Measurements from ENCODE around the gene SERF2.
"Not testable (repeated sequence)": the region's sequence is repeated elsewhere in the genome, so short reads cannot be mapped to it uniquely, and the experiment has no call there.

The SERF2 gene

DNA sequence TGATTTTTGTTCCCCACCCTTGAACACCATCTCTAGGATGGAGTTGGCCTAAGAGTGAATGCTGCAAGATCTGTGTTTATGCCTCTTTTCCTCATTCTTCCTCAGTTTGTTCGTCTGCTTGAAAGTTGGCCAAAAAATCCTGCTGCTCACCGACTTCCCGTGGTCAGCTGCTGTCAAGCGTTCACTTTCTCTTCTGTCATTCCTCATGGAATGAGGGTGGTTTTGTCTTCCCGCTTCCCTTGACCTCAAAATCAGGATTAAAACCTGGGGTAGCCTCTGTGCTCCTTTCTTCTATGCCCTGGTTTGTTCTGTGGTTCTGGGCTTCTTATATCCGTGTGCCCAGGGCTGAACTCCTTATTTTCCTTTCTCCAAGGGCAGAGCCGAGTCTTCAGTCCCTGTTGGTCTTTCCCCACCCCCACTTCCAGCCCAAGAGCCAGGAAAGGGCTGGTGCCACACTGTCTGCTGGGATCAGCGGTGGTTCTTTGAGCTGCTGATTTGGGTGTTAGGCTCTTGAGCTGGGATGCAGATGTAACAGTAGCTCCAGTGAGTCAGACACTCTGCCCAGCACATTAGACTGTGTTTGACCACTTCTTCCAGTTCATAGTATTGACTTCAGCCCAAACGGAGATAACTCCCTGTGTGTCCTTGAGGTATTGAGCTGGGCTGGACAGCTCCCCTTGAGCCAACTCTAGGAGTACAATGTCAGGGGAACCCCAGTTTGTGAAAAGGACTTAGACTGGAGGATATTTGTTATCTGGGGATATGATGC lies 2.3 kb downstream of the SERF2 start:
- DNase-seq: no peak

DNA sequence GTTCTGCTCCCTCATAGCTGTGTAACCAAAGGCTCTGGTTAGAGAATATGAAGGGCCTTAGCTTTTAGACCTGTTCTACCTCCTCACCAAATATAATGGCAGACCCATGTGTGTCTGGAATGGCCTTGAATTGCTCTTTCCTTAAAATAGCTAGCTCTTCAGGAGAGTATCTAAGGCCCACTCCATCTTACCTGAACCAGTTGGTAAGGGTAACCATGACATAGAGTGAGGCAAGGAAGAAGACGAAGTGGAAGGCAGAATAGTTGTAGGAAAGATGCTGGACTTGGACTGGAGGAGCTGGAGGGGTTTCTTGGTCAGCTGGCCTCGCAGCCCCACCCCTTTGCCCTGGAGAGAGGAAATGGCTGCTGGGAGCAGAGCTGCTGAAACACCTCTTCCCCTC lies 3.1 kb downstream of the SERF2 start:
- no peak for DNase-seq

DNA sequence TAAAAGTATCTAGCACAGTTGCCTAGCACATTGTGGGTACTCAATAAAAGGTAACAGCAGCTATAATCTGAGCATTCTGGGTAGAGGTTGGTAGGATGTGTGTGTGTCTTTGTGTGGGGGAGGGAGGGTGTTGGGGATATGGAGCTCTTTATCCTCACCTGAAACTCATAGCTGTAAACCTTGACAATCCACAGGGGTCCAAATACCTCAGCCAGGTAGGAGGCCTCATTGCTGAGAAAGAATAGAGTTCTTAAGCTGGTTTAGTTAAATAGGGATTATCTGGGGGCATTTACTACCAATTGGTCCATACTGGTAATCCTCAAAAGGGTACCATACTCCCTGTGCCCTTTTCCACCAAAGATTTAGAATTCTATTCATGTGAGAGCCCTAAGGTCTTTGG lies 3.9 kb downstream of the SERF2 start:
- DNase-seq: peak; percentile 21

DNA sequence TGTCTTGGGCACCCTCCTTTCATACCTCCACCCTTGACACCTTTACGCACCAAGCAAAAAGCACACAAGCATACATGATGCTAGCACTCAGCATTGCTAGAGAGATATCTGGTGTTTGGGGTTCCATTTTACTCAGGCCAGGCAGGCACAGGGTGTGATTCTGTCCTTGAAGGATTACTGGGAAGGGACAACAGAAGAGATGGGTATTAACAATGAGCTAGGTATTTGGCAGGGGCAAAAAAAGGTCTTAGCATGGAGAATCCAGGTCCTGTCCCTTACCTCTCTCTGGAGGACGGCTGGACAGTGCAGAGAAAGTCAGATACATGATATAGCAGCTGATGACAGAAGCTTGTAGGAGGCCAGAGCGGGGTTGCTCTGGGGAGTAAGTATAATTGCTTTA lies 4.4 kb downstream of the SERF2 start:
- DNase-seq: peak; percentile 25

DNA sequence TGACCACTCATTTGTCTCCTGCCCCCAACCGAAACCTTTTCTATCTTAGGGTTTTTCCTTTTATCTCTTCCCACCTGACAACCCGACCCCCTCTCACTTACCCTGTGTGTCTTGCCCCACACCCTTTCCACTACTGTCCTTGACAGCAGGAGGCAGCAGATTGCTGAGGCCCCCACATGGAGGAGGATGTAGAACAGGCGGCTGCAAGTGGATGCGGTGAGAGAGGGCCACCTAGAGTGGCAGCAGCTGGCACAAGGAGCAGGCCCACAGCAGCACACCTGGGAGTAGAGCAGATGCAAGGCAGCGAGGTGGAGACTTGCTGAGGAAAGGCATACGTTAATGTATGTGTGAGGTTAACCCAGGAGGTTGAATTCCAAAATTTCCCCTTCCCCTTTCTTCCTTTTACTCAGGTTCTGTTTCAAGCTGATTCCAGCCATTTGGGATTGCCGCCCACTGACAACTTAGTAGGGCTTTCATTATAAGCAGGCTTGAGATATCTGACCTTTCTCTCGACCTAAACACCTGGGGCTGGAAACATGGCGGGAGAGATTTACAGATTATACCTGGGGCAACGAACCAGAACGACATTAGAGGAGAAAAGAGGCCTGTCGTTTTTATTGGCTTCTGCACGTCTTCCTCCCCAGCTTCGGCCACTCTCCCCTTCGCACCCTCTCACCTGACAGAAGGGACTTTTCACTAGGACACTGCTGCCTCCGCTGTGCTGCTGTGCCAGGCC lies 7.3 kb downstream of the SERF2 start:
- DNase-seq: peak; percentile 97

DNA sequence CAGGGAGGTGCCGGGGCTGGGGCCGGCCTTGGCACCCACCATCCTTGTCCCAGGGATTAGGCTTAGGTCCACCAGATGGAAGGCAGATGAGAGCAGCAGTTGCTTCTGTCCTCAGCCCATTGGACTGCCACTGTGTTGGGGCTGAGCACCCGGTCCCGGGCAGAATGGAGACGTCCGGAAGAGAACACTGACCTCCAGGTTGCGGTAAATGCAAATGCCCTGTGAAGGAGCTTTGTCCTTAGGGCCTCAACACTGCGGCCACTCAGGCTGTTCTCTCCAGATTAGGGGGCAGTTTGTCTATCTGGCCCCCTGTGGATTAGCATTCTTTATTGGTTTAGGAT lies 7.8 kb downstream of the SERF2 start, which contains the start of gene SERINC4:
SERINC4 (minus strand) TSS at position 276 of the 341 bp plus-strand sequence; CDS start at position 42, 234 bp downstream.
- DNase-seq: peak; percentile 65

DNA sequence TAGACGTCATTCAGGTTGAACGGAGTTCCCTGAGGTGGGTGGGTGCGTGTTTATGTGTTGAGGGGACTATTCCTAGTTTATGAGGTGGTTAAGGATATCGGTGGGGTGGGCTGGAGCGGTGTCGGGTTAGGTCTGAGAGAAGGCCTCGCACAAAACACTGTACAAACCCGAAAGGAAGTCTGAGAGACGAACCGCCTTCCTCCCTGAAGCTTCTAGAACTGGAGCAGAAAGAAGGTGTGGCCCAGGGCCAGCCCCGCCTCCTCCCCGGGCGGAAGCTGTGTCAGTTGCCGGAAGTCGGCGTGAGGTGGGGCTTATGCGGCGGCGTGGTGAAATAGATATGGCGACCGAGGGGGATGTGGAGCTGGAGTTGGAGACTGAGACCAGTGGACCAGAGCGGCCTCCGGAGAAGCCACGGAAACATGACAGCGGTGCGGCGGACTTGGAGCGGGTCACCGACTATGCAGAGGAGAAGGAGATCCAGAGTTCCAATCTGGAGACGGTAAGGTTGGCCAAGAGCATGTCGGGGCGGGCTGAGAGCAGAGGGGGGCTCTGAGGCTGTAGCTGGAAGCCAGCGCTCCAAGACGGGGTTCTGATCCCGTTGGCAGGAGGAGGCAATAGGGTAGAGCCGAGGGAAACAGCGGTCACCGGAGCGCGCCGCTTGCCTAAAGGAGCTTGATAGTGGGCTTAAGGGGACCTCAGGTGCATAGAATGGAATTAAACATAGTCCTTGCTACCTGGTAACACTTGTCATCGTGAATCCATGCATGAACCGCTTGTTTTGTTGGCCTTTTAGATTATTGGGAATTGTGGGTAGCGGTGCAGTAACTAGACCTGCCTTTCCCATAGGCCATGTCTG lies 8.4 kb downstream of the SERF2 start, which contains the start of gene HYPK:
HYPK (plus strand) TSS at position 314 of the 856 bp plus-strand sequence; CDS start at position 338, 24 bp downstream.
- peak; percentile 93 for DNase-seq

DNA sequence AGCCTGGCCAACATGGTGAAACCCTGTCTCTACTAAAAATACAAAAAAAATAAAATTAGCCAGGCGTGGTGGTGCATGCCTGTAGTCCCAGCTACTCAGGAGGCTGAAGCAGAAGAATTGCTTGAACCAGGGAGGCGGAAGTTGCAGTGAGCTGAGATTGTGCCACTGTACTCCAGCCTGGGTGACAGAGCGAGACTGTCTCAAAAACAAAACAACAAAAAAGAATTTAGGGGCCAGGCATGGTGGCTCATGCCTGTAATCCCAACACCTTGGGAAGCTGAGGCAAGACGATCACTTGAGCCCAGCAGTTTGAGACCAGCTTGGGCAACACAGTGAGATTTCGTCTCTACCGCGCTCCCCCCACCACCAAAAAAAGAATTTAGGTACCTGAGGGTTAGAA lies 10.6 kb downstream of the SERF2 start:
- DNase-seq: not testable (repeated sequence)

DNA sequence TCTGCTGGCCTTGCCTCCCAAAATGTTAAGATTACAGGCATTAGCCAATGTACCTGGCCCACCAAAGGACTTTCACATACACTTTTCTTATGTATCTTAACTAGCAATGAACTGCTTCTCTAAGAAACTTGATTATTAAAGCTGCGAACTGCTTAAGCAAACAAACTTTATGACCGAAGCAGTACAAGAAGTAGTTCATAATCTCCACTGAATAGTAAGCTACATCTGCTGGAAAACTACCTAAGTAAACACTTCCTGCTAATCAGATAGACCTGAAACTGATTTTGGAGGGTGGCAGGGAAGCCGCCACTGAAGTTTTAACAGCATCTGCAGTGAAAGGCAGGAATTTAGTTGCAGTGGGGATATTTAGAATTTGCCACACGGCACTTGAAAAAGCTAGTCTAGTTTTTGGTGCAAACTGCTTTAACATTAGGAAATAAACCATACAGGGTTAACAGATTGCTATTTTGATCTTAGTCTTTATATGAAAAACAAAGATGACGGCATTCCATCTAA lies 16.4 kb downstream of the SERF2 start:
- no peak for DNase-seq

DNA sequence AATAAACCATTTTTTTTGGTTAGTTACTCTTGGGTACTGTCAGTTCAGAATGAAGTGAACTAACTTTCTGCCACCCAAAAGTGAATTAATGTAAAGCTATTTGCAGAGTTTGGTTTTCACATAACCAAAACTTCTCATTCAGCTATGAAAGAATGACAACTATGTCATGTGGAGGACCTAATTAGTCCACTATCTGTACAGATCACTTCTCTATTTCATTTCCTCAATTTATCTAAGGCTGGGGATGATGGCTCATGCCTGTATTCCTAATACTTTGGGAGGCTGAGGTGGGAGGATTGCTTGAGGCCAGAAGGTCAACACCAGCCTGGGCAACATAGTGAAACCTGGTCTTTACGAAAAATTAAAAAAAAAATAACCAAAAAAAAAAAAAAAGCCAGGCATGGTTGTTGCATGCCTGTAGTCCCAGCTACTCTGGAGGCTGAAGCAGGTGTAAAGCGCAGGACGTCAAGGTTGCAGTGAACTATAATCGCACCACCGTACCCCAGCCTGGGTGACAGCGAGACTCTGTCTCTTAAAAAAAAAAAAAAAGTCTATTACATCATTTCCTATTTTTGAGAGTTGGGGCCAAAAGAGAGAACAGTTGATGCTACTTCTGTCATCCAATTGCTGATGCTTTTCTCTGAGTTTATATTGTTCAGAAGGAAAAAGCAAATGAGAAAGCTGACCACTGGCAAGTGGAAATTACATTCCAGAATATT lies 17.0 kb downstream of the SERF2 start:
- DNase-seq: no peak

DNA sequence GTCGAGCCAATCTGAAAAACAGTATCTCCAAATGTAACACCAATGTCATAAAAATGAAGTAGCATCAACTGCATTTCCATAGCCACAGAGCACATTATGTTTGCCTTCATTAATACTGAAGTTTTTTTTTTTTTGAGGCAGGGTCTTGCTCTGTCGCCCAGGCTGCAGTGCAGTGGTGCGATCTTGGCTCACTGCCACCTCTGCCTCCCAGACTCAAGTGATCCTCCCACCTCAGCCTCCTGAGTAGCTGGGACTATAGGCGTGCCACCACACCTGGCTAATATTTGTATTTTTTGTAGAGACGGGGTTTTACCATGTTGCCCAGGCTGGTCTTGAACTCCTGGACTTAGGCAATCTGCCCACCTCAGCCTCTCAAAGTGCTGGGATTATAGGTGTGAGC lies 22.9 kb downstream of the SERF2 start:
- not testable (repeated sequence) for DNase-seq

DNA sequence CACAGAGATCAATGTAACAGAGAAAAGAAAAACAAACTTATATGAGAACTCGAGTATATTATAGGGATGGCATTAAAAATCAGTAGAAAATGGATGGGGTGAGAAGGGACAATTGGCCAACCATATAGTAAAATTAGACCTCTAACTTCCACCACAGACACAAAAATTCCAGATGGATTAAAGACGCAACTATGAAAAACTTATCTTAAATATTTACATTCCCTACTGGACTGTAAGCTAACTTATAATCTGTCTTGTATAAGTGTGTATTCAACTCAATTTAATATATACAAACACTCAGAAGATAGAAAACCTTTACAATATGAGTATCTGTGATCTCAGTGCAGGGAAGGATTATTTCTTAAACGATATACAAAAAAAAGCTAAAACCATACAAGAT lies 29.4 kb downstream of the SERF2 start:
- DNase-seq: no peak

DNA sequence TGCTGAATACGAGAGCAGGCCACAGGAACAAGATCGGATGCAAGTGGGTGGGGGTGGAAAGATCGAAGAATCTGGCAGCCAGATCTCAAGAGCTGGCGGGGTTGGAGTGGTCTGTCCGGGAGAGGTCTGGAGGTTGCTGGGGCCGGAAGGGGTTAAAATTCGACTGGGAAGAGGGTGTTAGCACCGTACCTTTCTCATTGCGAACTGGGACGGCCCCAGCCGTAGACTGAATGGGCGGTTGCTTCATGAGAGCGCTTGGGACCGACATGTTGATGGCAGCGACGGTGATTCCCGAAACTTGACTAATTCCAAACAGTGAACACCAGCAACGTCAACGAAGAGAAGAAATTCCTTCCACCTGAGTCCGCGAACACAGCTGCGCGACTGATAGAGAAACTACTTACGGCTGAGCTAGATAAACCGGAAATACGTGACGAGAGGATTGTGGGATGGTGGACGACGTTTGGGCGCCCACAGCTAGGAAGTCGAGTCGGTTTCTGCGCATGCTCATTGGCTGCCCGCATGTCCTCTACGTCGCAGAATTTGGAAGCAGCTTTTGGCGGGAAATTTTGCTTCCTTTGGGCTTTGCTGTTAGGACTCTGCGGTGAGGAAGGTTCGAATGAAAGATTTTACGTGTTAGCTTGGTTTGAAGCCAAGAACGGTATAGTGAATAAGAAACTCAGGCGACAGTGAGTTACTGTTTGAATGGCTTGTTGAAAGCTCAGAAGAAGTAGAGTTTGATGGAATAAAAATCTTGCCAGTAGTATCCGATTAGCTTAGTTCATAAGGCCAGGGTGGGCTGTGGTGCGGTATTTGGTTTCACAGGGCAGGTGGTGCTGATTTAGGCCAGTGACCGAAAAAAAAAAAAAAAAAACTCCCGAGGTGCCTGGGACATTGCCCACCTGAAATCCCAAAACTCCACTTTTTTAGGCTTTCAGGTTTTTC lies 32.5 kb downstream of the SERF2 start, which contains the start of gene MFAP1:
MFAP1 (minus strand) TSS at position 389 of the 945 bp plus-strand sequence; CDS start at position 268, 121 bp downstream.
- DNase-seq: peak; percentile 99

DNA sequence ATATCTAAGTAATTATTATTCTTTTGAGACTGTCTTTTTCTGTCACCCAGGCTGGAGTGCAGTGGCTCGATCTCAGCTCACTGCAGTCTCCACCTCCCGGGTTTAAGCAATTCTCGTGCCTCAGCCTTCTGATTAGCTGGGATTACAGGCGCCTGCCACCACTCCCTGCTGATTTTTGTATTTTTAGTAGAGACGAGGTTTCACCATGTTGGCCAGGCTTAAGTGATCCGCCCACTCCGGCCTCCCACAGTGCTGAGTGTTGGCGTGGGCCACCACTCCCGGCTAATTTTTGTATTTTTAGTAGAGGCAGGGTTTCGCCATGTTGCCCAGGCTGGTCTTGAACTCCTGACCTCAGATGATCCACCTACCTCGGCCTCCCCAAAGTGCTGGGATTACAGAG lies 33.2 kb downstream of the SERF2 start:
- DNase-seq: not testable (repeated sequence)

DNA sequence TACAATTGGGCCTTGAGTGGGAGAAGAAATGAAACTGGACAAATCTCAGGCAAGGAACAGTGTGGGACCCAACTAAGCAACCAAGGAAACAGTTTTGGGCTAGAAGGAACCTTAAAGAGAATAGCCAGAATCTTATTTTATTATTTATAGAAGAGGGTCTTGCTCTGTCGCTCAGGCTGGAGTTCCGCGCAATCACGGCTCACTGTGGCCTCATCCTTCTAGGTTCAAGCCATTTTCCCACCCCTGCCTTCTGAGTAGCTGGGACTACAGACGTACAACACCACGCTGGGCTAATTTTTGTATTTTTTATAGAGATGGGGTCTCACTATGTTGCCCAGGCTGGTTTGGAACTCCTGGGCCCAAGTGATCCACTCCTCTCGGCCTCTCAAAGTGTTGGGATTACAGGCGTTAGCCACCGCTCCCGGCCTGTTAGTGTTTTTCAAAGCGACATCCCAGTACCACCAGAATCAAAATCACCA lies 33.9 kb downstream of the SERF2 start:
- DNase-seq: no peak

DNA sequence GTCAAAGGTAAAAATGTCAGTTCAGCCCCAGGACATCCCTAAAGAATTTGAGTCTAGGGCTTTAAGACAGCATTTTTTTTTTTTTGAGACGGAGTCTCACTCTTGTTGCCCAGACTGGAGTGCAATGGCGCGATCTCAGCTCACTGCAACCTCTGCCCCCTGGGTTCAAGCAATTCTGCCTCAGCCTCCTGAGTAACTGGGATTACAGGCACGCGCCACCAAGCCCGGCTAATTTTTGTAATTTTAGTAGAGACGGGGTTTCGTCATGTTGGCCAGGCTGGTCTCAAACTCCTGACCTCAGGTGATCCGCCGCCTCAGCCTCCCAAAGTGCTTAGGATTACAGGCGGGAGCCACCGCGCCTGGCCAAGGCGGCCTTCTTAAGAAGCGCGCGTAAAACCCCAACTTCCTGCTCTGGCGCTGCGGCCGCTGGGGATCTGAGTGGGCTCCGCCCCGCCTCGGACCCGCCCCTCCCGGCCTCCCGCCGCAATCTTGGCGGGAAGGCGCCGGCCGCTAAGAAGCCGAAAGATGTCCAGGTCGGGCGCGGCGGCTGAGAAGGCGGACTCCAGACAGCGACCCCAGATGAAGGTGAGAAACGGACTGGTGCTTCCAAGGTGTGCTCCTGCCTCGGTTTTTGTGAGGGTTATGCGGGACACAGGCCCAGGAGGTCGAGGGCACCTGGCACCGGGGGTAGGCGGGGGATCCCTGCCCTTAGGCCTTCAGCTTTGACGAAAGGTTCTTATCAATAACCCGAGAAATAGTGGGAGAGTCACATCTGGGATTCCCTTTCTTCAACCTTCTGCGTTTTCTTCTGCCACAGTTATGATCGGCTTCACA lies 34.6 kb downstream of the SERF2 start, which contains the start of gene WDR76:
WDR76 (plus strand) TSS at position 495 of the 834 bp plus-strand sequence; CDS start at position 526, 31 bp downstream.
- DNase-seq: peak; percentile 98

DNA sequence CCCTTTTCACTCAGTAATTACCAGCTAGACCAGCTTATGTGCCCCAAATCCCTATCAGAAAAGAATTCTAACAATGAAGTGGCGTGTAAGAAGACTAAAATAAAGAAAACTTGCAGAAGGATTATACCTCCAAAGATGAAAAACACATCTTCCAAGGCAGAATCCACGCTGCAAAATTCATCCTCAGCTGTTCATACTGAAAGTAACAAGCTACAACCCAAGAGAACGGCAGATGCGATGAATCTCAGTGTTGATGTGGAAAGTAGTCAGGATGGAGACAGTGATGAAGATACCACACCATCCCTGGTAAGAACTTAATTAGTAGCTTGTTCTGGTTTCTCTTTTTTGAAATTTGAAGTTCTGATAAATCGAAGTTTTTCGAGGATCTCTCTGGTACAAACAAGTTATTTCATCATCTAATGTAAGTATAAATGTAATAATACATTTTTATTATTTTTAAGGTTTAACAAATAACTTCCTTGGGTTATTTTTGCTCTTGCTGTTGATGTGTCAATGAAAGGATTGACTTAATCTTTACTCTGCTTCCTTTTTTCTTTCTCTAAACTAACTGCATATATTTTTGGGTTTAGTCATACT lies 36.0 kb downstream of the SERF2 start:
- peak; percentile 52 for DNase-seq

DNA sequence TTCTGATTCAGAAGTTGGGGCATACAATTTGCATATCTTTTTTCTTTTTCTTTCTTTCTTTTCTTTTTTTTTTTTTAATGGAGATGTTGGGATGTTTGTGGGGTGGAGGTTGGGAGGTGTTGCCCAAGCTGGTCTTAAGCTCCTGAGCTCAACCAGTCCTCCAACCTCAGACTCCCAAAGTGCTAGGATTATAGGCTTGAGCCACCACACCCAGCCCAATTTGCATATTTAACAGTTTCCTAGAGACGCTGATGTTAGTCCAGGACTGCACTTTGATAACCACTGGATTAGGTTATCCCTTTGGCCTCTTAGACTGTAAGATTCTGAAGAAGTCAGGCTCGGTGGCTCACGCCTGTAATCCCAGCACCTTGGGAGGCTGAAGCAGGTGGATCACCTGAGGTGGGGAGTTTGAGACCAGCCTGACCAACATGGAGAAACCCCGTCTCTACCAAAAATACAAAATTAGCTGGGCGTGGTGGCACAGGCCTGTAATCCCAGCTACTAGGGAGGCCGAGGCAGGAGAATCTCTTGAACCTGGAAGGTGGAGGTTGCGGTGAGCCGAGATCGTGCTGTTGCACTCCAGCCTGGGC lies 37.9 kb downstream of the SERF2 start:
- DNase-seq: not testable (repeated sequence)
